GM18520 (cell line): ENCODE measurements around the gene UBE2K.
"Not testable (repeated sequence)": the region's sequence is repeated elsewhere in the genome, so short reads cannot be mapped to it uniquely, and the experiment has no call there.

Experiments
- ATAC-seq: cut with Tn5 transposase; IDR thresholded peaks from one replicate; pipeline ENCODE4 v1.9.1; 2021; ENCODE audit not compliant: unreplicated experiment

The UBE2K gene

GRCh38 chr4:39721788-39722187 lies 23.9 kb downstream of the UBE2K start:
- ATAC-seq = no peak

GRCh38 chr4:39729557-39729956 lies 31.6 kb downstream of the UBE2K start:
- ATAC-seq = no peak

- ATAC-seq = no peak
These were observed 32.1 kb downstream of the UBE2K start for GRCh38 chr4:39730072-39730471.

GRCh38 chr4:39731908-39732307 lies 34.0 kb downstream of the UBE2K start:
- ATAC-seq = no peak

- no peak for ATAC-seq
These were observed 34.8 kb downstream of the UBE2K start for GRCh38 chr4:39732728-39733127.

GRCh38 chr4:39739591-39739990 lies 41.7 kb downstream of the UBE2K start:
- ATAC-seq = not testable (repeated sequence)

GRCh38 chr4:39741401-39741800 lies 43.5 kb downstream of the UBE2K start:
- no peak for ATAC-seq

- no peak for ATAC-seq
These were observed 48.0 kb downstream of the UBE2K start for GRCh38 chr4:39745920-39746319.

- ATAC-seq = no peak
These were observed 52.3 kb downstream of the UBE2K start for GRCh38 chr4:39750216-39750615.

- ATAC-seq = no peak
These were observed 56.4 kb downstream of the UBE2K start for GRCh38 chr4:39754309-39754708.

GRCh38 chr4:39756159-39756558 lies 58.2 kb downstream of the UBE2K start:
- no peak for ATAC-seq

- ATAC-seq = no peak
These were observed 60.2 kb downstream of the UBE2K start for GRCh38 chr4:39758176-39758575.

- ATAC-seq = no peak
These were observed 61.6 kb downstream of the UBE2K start for GRCh38 chr4:39759569-39759968.

- no peak for ATAC-seq
These were observed 63.2 kb downstream of the UBE2K start for GRCh38 chr4:39761005-39761667.

- peak; percentile 69 for ATAC-seq
These were observed 66.0 kb downstream of the UBE2K start for GRCh38 chr4:39763714-39764572.

GRCh38 chr4:39770005-39770404 lies 72.1 kb downstream of the UBE2K start:
- no peak for ATAC-seq

- no peak for ATAC-seq
These were observed 72.5 kb downstream of the UBE2K start for GRCh38 chr4:39770471-39770870.

- no peak for ATAC-seq
These were observed 73.2 kb downstream of the UBE2K start for GRCh38 chr4:39770969-39771724.

- not testable (repeated sequence) for ATAC-seq
These were observed 84.1 kb downstream of the UBE2K start for GRCh38 chr4:39781988-39782387.

- no peak for ATAC-seq
These were observed 87.1 kb downstream of the UBE2K start for GRCh38 chr4:39785083-39785482.

GRCh38 chr4:39786838-39787237 lies 88.9 kb downstream of the UBE2K start:
- no peak for ATAC-seq

GRCh38 chr4:39792128-39792527 lies 94.2 kb downstream of the UBE2K start:
- no peak for ATAC-seq
